GM23338 (cell line): ENCODE results near the gene DEFB131A. TPM values are rescaled to one million over a fixed set of nuclear protein-coding genes. Genes with fewer than 3 reads are reported as not detected.
"Not testable (repeated sequence)": the region's sequence is repeated elsewhere in the genome, so short reads cannot be mapped to it uniquely, and the experiment has no call there.

Source experiments
- ATAC-seq: fragments of 200-7000 bp; cut with Tn5 transposase; 3 replicates; pipeline ENCODE4 v1.9.1; 2020
- DNase-seq: peaks from one replicate; pipeline ENCODE4 v3.0.0-alpha.2; 2015; ENCODE audit warnings: low spot score
- H2AFZ ChIP-seq: fragments of 200-600 bp; sonication (generic); 2 replicates; pipeline ENCODE4 v1.8.0; 2016; ENCODE audit warnings: antibody characterized with exemption, mild to moderate bottlenecking, moderate library complexity
- H3F3A ChIP-seq: fragments of 200-600 bp; sonication (generic); replicated peaks from 2 replicates; pipeline ENCODE4 v1.8.0; 2017; ENCODE audit warnings: antibody characterized with exemption, mixed run types, low read depth
- H3K27ac ChIP-seq: fragments of 200-600 bp; sonication (generic); 2 replicates; pipeline ENCODE4 v1.6.1; 2016; ENCODE audit warnings: low read depth
- H3K27me3 ChIP-seq: fragments of 200-600 bp; sonication (generic); 2 replicates; pipeline ENCODE4 v1.8.0; 2016; ENCODE audit warnings: mild to moderate bottlenecking, mixed run types, moderate library complexity; ENCODE audit not compliant: insufficient read depth
- H3K36me3 ChIP-seq: fragments of 200-600 bp; sonication (generic); 2 replicates; pipeline ENCODE4 v1.8.0; 2016; ENCODE audit warnings: mild to moderate bottlenecking; ENCODE audit not compliant: insufficient read depth
- H3K4me1 ChIP-seq: fragments of 200-600 bp; sonication (generic); 2 replicates; pipeline ENCODE4 v1.8.0; 2016; ENCODE audit warnings: mild to moderate bottlenecking, moderate library complexity; ENCODE audit not compliant: insufficient read depth
- H3K4me2 ChIP-seq: fragments of 200-600 bp; sonication (generic); 2 replicates; pipeline ENCODE4 v1.7.1; 2017; ENCODE audit warnings: mixed run types
- H3K4me3 ChIP-seq: fragments of 200-600 bp; sonication (generic); 2 replicates; pipeline ENCODE4 v1.6.1; 2016; ENCODE audit warnings: mixed run types
- H3K79me2 ChIP-seq: fragments of 200-600 bp; sonication (generic); replicated peaks from 2 replicates; pipeline ENCODE4 v1.8.0; 2017; ENCODE audit warnings: mild to moderate bottlenecking; ENCODE audit not compliant: insufficient read depth
- H3K9me2 ChIP-seq: fragments of 200-600 bp; sonication (generic); 2 replicates; pipeline ENCODE4 v1.8.0; 2017; ENCODE audit not compliant: insufficient read depth
- H4K20me1 ChIP-seq: fragments of 200-600 bp; sonication (generic); replicated peaks from 2 replicates; pipeline ENCODE4 v1.8.0; 2017; ENCODE audit warnings: mild to moderate bottlenecking; ENCODE audit not compliant: insufficient read depth
- H3K27ac Mint-ChIP-seq: 2 replicates; pipeline ENCODE4 v1.8.0; 2020; ENCODE audit warnings: inconsistent platforms, mild to moderate bottlenecking, moderate library complexity, mixed read lengths
- H3K27me3 Mint-ChIP-seq: 3 replicates; pipeline ENCODE4 v1.8.0; 2022; ENCODE audit warnings: low read depth, mild to moderate bottlenecking, moderate library complexity, mixed read lengths, inconsistent platforms; ENCODE audit not compliant: insufficient read depth, poor library complexity
- H3K36me3 Mint-ChIP-seq: 3 replicates; pipeline ENCODE4 v1.8.0; 2021; ENCODE audit warnings: low read depth, mild to moderate bottlenecking, inconsistent platforms, moderate library complexity, mixed read lengths
- H3K4me1 Mint-ChIP-seq: 3 replicates; pipeline ENCODE4 v1.8.0; 2020; ENCODE audit warnings: mild to moderate bottlenecking, inconsistent platforms, mixed read lengths
- H3K4me3 Mint-ChIP-seq: 3 replicates; pipeline ENCODE4 v1.8.0; 2021; ENCODE audit warnings: moderate library complexity, mild to moderate bottlenecking, inconsistent platforms, mixed read lengths
- H3K9me3 Mint-ChIP-seq: 3 replicates; pipeline ENCODE4 v1.8.0; 2020; ENCODE audit warnings: moderate library complexity, mild to moderate bottlenecking, inconsistent platforms, mixed read lengths
- POLR2AphosphoS5 ChIP-seq: IDR thresholded peaks from 2 replicates; pipeline ENCODE4 v1.6.1; 2016; ENCODE audit warnings: antibody characterized with exemption, low read depth
- polyA plus RNA-seq: library from polyadenylated mRNA; unstranded; fragments of >200 nt; fragmentation: Nextera tagmentation; extraction: Ambion mirVana; gene quantifications from 2 replicates; pipeline ENCODE4 v1.2.1, GENCODE V29; 2016
- total RNA-seq: library from RNA; depleted of rRNA; stranded (reverse); fragments of >200 nt; shearing (Covaris generic); gene quantifications from 2 replicates; pipeline ENCODE4 v1.2.3, GENCODE V29; 2014
- TF ChIP-seq, protein P1 (sequence below): IDR thresholded peaks from one replicate; pipeline ENCODE4 v1.6.1; 2018; ENCODE audit warnings: antibody characterized with exemption; ENCODE audit not compliant: unreplicated experiment
- TF ChIP-seq, protein P2 (sequence below): fragments of 250-450 bp; sonication (Bioruptor Pico); IDR thresholded peaks from 2 replicates; pipeline ENCODE4 v1.5.0; 2020; ENCODE audit warnings: mild to moderate bottlenecking, moderate library complexity

Gene DEFB131A
- total and polyA plus RNA-seq, 2 experiments from 2014 or later, result not detected

DNA sequence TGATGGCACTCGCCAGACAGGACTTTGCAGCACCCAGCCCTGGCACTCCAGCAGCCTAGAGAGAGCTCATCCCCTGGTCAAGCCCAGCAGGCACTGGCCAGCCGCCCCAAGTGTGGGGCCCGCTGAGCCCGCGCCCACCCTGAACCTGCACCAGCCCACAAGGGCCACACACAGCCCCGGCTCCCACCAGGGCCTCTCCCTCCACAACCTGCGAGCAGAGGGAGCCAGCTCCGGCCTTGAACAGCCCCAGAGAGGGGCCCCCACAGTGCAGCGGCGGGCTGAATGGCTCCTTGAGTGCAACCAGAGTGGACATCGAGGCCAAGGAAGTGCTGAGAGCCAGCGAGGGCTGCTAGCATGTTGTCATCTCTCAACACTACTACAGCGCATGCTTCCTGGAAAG, 34.4 kb upstream of the DEFB131A start (continued):
- TF ChIP-seq, protein P1, sequence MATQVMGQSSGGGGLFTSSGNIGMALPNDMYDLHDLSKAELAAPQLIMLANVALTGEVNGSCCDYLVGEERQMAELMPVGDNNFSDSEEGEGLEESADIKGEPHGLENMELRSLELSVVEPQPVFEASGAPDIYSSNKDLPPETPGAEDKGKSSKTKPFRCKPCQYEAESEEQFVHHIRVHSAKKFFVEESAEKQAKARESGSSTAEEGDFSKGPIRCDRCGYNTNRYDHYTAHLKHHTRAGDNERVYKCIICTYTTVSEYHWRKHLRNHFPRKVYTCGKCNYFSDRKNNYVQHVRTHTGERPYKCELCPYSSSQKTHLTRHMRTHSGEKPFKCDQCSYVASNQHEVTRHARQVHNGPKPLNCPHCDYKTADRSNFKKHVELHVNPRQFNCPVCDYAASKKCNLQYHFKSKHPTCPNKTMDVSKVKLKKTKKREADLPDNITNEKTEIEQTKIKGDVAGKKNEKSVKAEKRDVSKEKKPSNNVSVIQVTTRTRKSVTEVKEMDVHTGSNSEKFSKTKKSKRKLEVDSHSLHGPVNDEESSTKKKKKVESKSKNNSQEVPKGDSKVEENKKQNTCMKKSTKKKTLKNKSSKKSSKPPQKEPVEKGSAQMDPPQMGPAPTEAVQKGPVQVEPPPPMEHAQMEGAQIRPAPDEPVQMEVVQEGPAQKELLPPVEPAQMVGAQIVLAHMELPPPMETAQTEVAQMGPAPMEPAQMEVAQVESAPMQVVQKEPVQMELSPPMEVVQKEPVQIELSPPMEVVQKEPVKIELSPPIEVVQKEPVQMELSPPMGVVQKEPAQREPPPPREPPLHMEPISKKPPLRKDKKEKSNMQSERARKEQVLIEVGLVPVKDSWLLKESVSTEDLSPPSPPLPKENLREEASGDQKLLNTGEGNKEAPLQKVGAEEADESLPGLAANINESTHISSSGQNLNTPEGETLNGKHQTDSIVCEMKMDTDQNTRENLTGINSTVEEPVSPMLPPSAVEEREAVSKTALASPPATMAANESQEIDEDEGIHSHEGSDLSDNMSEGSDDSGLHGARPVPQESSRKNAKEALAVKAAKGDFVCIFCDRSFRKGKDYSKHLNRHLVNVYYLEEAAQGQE, result no peak
- TF ChIP-seq, protein P2, sequence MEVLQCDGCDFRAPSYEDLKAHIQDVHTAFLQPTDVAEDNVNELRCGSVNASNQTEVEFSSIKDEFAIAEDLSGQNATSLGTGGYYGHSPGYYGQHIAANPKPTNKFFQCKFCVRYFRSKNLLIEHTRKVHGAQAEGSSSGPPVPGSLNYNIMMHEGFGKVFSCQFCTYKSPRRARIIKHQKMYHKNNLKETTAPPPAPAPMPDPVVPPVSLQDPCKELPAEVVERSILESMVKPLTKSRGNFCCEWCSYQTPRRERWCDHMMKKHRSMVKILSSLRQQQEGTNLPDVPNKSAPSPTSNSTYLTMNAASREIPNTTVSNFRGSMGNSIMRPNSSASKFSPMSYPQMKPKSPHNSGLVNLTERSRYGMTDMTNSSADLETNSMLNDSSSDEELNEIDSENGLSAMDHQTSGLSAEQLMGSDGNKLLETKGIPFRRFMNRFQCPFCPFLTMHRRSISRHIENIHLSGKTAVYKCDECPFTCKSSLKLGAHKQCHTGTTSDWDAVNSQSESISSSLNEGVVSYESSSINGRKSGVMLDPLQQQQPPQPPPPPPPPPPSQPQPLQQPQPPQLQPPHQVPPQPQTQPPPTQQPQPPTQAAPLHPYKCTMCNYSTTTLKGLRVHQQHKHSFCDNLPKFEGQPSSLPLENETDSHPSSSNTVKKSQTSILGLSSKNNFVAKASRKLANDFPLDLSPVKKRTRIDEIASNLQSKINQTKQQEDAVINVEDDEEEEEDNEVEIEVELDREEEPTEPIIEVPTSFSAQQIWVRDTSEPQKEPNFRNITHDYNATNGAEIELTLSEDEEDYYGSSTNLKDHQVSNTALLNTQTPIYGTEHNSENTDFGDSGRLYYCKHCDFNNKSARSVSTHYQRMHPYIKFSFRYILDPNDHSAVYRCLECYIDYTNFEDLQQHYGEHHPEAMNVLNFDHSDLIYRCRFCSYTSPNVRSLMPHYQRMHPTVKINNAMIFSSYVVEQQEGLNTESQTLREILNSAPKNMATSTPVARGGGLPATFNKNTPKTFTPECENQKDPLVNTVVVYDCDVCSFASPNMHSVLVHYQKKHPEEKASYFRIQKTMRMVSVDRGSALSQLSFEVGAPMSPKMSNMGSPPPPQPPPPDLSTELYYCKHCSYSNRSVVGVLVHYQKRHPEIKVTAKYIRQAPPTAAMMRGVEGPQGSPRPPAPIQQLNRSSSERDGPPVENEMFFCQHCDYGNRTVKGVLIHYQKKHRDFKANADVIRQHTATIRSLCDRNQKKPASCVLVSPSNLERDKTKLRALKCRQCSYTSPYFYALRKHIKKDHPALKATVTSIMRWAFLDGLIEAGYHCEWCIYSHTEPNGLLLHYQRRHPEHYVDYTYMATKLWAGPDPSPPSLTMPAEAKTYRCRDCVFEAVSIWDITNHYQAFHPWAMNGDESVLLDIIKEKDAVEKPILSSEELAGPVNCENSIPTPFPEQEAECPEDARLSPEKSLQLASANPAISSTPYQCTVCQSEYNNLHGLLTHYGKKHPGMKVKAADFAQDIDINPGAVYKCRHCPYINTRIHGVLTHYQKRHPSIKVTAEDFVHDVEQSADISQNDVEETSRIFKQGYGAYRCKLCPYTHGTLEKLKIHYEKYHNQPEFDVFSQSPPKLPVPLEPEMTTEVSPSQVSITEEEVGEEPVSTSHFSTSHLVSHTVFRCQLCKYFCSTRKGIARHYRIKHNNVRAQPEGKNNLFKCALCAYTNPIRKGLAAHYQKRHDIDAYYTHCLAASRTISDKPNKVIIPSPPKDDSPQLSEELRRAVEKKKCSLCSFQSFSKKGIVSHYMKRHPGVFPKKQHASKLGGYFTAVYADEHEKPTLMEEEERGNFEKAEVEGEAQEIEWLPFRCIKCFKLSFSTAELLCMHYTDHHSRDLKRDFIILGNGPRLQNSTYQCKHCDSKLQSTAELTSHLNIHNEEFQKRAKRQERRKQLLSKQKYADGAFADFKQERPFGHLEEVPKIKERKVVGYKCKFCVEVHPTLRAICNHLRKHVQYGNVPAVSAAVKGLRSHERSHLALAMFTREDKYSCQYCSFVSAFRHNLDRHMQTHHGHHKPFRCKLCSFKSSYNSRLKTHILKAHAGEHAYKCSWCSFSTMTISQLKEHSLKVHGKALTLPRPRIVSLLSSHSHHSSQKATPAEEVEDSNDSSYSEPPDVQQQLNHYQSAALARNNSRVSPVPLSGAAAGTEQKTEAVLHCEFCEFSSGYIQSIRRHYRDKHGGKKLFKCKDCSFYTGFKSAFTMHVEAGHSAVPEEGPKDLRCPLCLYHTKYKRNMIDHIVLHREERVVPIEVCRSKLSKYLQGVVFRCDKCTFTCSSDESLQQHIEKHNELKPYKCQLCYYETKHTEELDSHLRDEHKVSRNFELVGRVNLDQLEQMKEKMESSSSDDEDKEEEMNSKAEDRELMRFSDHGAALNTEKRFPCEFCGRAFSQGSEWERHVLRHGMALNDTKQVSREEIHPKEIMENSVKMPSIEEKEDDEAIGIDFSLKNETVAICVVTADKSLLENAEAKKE (CRISPR knock-in tag), result no peak
- no peak for TF ChIP-seq POLR2AphosphoS5

DNA sequence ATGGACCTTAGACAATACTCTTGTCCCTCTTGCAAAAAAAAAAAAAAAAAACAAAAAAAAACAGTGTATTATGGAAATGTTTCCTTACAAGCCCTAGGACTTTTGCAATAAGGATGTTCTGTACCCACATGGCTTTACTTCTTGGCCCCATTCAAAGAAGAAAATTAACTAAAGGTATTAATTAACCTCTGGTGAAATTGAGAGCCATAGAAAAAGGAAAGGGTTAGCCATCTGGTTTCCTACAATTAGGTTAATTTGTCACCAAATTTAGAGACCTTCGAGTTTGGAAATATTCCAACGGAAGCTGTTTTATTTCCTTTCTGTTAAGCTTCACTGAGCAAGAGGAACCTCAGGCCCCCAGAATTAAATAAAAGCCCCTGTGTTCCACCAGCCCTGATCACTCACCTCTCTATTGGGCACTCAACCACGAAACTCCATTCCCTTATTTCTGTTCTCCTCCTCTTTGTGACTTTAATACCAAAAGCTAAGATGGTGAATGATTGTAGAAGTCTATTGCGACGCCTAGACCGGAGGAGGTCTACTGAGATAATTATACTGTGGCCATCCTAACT, 22.2 kb upstream of the DEFB131A start:
- H3K9me3 Mint-ChIP-seq, H3K27ac ChIP-seq, H3K9me2 ChIP-seq, H3K4me3 Mint-ChIP-seq, H3K79me2 ChIP-seq, H3K4me1 ChIP-seq, H4K20me1 ChIP-seq, H3K4me2 ChIP-seq, H3K27ac Mint-ChIP-seq, H3K4me3 ChIP-seq, H3K36me3 Mint-ChIP-seq, H2AFZ ChIP-seq, H3K27me3 ChIP-seq, H3K4me1 Mint-ChIP-seq, DNase-seq, H3F3A ChIP-seq, ATAC-seq, H3K27me3 Mint-ChIP-seq, H3K36me3 ChIP-seq: not testable (repeated sequence)

DNA sequence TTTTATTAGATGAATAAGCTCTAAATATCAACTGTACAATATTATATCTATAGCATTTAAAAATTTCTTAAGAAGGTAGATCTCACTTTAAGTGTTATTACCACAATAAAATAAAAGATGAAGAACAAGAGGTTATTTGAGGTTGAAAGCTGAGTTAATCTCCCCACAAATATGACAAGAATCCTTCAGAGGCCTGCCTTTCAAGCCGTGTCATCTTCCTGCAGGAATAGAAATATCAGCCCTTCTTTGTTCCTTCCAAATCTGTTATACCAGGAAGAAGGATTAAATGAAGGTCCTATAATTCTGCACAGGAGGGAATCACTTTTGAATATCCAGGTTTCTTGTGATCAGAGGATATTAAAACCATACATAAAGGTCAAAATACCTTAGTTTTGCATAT, 18.3 kb upstream of the DEFB131A start:
- not testable (repeated sequence) for H3K4me3 ChIP-seq, H3K27me3 ChIP-seq, H3K4me2 ChIP-seq, H3K4me3 Mint-ChIP-seq, H3K4me1 Mint-ChIP-seq, H2AFZ ChIP-seq, H3K4me1 ChIP-seq, H3K27ac Mint-ChIP-seq, DNase-seq, H3K79me2 ChIP-seq, H4K20me1 ChIP-seq, H3K27ac ChIP-seq, H3K36me3 Mint-ChIP-seq, H3K36me3 ChIP-seq, H3K9me2 ChIP-seq, H3F3A ChIP-seq, H3K9me3 Mint-ChIP-seq, ATAC-seq, H3K27me3 Mint-ChIP-seq
